ENCODE results near the gene FXR1.

- TF ChIP-seq ZNF274 (IDR thresholded peaks at IDR 0.05; ENCODE audit: low read depth, low read length) = no peak
- TF ChIP-seq YY1 (IDR thresholded peaks at IDR 0.05; ENCODE audit: insufficient read depth, insufficient read length) = no peak
Observed at GRCh38 chr3:180932819-180933218, 20.3 kb downstream of the FXR1 start.

All from NT2/D1 (cell line).